Epidermal melanocyte (primary cell): ENCODE measurements around the gene ITPKC.

Experiments used
- DNase-seq: peaks from one replicate; pipeline ENCODE4 v3.0.0; 2011; ENCODE audit warnings: low spot score; ENCODE audit not compliant: insufficient read length

ITPKC gene

DNA sequence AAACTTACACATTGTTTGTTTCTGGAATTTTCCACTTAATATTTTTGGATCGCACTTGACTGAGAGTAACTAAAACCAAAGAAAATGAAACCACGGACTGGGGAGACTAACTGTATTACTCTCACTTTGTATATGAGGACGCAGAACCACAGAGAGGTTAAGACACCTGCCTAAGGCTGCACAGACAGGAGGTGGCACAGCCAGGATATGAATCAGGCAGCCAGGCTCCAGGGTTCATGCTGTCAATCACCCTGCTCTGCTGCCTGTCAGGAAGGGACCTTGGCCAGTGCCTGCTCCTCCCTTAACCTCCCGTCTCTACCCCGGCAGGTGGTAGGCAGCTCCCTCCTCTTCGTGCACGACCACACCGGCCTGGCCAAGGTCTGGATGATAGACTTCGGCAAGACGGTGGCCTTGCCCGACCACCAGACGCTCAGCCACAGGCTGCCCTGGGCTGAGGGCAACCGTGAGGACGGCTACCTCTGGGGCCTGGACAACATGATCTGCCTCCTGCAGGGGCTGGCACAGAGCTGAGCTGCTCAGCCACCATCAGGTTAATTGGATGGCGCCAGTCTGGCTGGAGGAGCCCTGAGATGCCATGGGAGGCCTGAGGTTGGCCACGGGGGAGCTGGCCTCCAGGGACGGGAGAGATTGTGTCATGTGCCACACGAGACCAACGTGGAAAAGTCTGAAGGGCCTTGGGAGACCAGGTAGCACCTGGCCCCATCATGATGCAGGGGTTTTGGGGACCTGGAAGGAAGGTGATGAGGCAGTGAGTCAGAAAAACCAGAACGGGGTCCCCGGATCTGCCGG, 22.3 kb downstream of the ITPKC start:
- DNase-seq: no peak

DNA sequence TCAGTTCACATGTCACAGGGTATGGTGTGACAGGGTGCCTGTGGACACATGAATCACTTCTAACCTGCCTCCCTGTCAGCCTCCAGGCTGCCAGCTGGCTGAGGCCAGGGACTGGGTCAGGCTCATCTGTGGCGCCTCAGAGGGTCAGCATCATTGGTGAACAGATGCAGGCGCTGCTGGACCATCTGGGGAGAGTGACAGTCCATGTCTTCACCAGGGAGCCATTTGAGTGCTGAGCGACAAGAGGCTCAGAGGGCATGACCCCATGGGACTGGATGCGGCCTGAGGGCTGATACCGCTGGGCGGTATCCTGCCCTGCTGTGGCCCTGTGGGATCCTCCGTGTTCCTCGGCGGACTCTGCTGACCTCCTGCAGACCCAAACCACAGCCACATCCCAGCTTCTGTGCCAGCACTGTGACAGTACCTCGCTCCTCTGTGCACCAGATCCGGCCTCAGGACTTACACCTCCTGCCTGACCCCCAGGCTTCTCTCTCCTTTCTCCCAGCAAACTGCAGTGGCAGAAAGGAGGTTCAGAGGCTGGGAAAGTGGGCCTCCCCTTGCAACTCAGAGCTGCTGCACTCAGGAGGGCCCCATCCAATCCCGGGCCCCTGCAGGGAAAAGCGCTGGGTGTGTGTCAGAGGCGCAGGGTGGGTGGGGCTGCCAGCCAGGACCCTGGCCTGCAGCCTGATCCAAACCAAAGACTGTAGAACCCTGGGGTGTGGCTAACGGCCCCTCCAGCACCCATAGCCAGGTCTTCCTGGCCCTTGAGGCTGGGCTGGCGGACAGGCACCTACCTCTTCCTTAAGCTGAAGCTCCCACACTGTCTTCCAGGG, 23.2 kb downstream of the ITPKC start:
- DNase-seq: no peak

GRCh38 chr19:40740747-40741146, 23.8 kb downstream of the ITPKC start:
- DNase-seq: no peak

DNA sequence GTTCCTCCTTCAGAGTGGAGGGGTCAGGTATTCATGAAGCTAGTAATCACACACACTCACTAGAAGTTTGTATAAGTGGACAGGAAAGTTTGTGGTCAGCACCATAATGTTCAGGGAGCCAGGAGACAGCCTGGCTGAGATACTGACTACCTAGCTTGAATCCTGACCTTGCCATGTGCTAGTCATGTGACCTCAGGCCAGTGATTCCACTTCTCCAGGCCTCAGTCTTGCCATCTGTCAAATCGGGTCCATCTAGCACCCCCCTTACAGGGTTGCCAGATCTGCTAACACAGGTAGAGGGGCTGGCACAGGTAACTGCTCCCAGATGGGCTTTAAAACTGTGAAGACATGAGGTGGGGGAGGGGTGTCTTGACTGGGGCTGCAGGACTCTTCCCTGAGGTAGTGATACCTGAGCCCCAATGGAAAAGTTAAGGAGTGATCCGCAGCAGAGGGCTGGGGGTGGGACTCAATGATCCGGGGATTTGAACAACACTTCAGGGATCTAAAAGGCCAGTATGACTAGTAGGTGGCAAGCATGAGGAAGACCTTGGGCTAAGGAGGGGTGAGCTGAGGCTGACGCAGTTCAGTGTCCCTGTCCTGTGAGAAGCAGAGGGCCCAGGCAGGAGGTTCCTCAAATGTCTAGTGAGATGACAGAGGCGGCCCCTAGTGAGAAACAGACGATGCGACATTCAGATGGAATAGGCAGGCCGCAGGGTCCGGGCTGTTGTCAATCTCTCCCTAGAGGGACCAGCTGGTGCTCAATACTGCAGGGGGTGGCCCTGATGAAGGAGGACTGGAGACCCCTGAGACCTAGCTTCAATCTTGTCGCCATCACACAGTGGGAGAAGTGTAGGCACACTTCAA, 24.8 kb downstream of the ITPKC start:
- DNase-seq: no peak

DNA sequence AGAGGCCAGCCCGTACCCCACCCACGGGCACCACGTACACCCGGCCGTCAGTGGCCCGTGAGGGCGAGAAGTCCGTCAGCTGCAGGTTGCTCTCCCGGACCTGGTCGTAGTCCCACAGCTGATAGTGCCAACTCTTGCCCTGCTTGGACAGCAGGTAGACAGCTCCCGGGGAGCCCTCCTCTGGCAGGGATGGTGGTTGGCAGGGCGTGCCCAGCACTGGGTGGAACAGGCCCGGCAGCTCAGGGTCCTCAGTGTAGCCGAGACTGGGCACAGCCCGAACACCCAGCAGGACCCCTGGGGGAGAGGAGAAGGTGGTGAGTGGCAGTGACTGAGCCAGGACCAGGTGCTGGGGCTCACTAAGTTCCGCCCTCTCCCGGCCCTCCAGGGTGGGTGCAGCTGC, 25.6 kb downstream of the ITPKC start:
- DNase-seq: no peak

GRCh38 chr19:40742886-40743285, 26.0 kb downstream of the ITPKC start:
- DNase-seq: no peak

- DNase-seq: no peak
Measured at GRCh38 chr19:40743926-40744325, 27.0 kb downstream of the ITPKC start.

GRCh38 chr19:40744554-40745401, 27.9 kb downstream of the ITPKC start:
- DNase-seq: no peak

GRCh38 chr19:40745402-40745780, 28.5 kb downstream of the ITPKC start:
- DNase-seq: no peak

DNA sequence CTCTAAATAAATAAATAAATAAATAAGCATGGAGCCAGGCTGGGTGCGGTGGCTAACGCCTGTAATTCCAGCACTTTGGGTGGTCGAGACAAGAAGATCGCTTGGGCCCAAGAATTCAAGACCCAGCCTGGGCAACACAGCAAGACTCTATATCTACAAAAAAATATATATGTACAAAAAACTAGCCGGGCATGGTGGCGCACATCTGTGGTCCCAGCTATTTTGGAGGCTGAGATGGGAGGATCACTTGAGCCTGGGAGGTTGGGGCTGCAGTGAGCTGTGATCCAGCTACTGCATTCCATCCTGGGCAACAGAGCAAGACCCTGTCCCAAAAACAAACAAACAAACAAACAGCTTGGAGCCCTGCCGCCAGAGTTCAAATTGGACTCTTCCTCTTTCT, 30.6 kb downstream of the ITPKC start:
- no peak for DNase-seq

- peak; percentile 99 for DNase-seq
Measured at GRCh38 chr19:40750058-40750873, 33.4 kb downstream of the ITPKC start, which contains the start of gene ACTMAP. ACTMAP (minus strand) TSS chr19:40750477; CDS start chr19:40749803, 674 bp downstream.

GRCh38 chr19:40750874-40751537, 34.1 kb downstream of the ITPKC start, which contains the start of gene SNRPA:
SNRPA (plus strand) TSS chr19:40751203; CDS start chr19:40751409, 206 bp downstream.
- peak; percentile 95 for DNase-seq

GRCh38 chr19:40752257-40752781, 35.4 kb downstream of the ITPKC start:
- no peak for DNase-seq

GRCh38 chr19:40754611-40755247, 37.8 kb downstream of the ITPKC start:
- DNase-seq: no peak

- DNase-seq: no peak
Measured at GRCh38 chr19:40755248-40755624, 38.3 kb downstream of the ITPKC start.

- DNase-seq: no peak
Measured at GRCh38 chr19:40755791-40756190, 38.9 kb downstream of the ITPKC start.

DNA sequence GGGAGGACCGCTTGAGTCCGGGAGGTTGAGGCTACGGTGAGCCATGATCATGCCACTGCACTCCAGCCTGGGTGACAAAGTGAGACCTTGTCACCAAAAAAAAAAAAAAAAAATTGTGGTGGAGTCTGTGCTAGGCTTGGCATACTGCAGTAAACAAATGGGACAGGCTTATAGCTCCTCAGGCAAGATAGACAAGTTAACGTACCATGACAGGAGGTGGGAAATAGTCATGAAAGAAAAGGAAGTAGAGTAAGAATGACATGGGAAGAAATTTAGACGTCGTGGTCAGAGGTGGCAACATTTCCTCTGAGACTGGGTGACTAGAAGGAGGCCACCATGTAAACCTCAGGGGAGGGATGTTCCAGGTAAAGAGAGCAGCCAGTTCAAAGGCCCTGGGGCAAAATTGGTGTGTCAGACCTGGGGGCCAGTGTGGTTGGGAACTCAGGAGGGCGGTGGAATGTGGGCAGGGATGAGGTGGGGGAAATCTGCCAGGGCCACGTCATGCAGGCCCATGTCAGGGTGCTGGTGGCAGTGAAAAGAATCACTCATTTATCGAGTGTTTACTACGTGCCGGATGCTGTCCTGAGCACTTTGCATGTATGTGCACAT, 39.7 kb downstream of the ITPKC start:
- no peak for DNase-seq

- no peak for DNase-seq
Measured at GRCh38 chr19:40758491-40758890, 41.6 kb downstream of the ITPKC start.
